Stimulated activated CD4-positive, alpha-beta T cell treated with anti-CD3 and anti-CD28 coated beads, Interleukin-1b, Interleukin-23, amount 100 ng/mL, for 48 hours (primary cell): ENCODE data around the gene C1orf216.
"Not testable (repeated sequence)": the region's sequence is repeated elsewhere in the genome, so short reads cannot be mapped to it uniquely, and the experiment has no call there.

ENCODE experiments used
- DNase-seq: peaks from one replicate; pipeline ENCODE4 v3.0.0-alpha.2; 2020

The C1orf216 gene

DNA sequence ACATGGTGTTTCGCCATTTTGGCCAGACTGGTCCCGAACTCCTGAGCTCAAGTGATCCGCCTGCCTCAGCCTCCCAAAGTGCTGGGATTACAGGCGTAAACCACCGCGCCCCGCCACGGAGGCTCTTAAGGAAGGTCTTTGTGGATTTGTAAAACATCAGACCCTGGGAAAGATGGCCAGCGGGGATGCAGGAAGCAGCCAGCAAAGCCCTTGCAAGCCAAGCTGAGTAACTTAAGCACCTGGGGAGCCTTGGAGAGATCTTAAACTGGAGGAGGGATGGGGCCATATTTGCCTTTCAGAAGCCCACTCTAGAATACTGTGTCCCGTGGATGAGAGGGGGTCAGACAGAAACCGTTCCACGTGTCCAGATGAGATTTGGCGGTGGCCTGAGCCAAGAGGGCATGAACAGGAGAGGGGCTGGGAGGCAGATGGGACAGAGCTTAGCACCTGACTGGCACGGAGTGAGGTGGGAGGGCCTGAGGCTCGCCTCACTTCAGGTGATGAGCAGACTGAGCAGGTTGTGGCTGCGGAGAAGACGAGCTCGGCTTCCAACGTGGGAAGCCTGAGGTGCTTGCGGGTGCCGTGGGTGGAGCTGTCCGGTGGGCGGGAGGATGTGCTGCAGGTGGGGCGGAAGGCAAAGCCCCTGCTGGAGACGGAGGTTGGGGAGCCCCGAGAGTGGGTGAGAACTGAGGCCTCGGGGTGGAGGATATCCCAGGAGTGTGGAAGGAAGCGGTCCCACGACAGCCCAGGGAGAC, 11.7 kb downstream of the C1orf216 start:
- no peak for DNase-seq

DNA sequence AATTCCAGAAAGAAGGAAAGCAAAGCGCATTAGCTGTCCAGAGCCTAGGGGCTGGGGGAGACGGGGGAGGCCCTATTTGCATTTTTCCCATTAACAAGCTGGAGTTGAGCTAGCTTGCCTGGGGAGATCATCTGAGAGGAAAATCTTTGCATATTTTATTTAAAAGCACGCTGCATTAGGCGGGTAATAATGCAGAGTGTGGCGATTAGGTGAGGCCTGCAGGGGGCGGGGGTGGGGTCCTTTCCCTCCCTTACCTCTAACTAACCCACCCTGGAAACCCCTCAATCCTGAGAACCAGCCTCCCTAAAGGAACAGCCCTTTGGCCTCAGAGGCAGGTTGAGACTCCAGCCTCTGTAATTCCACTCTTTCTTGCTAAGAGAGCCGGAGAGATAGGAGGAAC, 16.2 kb downstream of the C1orf216 start:
- no peak for DNase-seq

DNA sequence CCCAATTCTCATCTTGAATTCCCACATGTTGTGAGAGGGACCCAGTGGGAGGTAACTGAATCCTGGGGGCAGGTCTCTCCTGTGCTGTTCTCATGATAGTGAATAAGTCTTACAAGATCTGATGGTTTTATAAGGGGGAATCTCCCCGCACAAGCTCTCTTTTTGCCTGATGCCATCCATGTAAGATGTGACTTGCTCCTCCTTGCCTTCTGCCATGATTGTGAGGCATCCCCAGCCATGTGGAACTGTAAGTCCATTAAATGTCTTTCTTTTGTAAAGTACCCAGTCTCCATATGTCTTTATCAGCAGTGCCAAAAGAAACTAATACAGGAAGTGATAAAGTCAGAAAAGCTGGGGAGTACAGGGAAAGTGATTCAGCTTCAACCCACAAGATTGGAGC, 19.5 kb downstream of the C1orf216 start:
- DNase-seq = not testable (repeated sequence)

DNA sequence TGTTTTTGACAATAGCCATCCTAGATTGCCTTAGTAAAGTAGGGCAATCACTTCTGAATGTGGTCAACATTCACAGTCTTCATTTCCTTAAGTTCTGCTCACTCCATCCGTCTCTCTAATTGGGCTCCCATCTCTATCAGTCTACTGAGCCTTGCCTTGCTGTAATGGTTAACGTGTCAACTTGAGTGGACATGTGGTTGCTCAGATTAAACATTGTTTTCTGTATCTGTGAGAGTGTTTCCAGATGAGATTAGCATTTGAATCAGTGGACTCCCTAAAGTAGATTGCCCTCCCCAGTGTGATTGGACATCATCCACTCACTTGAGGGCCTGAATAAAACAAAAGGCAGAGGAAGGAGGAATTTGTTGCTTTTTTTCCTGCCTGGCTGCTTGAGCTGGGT, 26.4 kb downstream of the C1orf216 start:
- DNase-seq = no peak

DNA sequence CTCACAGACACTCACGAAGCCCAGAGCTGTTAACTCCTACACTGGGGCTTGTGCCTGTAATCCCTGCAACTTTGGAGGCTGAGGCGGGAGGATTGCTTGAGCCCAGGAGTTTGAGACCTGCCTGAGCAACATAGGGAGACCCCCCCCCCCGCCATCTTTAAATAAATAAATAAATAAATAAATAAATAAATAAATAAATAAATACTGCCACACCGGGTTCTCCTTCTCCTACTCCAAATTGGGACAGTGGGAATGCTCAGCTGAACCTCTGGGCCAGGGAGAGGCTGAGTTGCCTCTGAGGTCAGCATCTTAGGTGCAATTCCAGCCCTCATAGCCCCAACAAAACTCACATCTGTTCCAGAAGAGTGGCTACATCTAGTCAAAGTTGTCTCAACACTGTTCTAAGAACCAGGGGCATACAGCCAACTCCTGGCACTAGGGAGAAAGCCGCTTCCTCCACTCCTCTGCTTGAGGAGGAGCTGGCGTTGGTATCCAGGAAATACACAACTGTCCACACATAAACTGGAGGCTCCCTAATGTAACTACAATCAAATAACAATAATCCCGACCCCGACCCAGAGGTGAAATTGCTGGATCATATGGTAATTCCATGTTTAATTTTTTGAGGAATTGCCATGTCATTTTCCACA, 27.0 kb downstream of the C1orf216 start:
- DNase-seq = no peak

DNA sequence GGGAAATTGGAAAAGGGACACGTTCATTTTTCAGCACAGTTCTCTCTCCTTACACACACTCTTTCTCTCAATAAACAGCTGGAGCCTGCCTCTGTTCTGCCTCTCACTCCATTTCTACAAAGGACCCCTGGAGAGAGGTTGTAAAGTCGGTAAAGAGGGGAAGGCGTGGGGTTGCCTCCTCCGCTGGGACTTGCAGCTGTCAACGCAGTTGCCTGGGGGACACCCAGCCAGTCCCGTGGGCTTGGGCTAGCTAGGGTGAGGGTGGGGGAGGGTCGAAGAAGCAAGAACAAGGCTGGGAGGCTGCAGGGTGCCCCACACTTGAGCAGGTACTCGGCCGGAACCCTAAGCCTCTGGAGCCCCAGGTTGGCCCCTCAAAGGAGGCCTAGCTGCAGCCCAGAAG, 27.6 kb downstream of the C1orf216 start:
- DNase-seq = no peak

DNA sequence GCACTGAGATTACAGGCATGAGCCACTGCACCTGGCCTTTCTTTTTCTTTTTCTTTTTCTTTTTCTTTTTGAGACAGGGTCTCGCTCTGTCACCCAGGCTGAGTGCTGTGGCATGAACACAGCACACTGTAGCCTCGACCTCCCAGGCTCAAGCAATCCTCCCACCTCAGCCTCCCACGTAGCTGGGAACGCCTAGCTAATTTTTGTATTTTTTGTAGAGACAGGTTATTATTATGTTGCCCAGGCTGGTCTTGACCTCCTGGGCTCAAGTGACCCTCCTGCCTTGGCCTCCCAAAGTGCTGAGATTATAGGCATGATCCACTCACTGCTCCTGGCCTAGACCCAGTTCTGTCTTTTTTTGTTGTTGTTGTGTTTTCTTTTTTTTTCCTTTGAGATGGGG, 28.6 kb downstream of the C1orf216 start:
- DNase-seq = not testable (repeated sequence)

DNA sequence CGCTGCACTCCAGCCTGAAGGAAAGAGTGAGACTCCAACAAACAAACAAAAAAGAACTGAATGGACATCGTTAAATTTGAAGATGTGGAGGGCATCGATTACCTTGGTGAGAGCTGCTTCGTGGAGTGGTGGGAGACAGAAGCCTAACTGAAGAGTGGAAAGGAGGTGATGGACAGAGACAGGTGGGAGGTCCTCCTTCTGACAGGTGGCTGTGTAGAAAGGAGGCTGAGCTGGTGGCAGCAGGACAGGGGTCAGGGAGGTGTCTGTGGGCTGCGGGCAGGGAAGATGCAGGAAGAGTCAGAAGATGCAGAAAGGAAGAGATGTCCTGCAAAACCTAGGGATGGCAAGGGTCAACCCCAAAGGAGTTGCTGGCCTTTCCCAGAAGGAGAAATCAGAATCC, 30.5 kb downstream of the C1orf216 start:
- DNase-seq = no peak

DNA sequence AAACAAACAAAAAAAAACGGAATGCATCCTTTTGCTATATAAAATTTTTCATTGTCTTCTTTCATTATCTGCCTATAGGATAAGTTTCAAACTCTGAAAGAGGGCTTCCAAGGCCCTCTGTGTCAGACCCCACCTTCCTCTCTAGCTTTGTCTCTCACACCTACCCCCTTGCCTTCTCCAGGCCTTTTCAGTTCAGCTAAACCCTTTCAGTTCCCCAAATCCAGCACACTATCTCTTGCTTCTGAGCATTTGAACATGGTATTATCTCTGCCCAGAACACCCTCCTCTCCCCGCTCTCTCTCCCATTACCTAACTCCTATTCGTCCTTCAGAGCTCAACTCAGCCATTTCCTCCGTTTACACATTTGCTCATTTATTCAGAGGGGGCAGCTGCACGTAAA, 35.7 kb downstream of the C1orf216 start:
- DNase-seq = no peak

DNA sequence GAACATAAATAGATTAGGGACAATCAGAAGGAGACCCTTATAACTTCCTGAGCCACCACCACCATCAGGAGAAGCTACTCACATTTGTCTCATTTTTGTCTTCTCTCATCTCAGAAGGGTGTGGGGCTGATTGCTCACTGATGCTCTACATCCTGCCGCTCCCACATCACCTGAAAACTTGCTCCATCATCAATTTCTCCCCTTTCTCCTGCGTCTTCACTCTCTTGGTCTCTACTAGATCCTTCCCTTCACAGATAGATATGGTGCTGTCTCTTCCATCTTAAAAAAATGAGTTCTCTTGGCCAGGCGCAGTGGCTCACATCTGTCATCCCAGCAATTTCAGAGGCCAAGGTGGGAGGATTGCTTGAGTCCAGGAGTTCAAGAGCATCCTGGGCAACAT, 38.4 kb downstream of the C1orf216 start:
- no peak for DNase-seq

DNA sequence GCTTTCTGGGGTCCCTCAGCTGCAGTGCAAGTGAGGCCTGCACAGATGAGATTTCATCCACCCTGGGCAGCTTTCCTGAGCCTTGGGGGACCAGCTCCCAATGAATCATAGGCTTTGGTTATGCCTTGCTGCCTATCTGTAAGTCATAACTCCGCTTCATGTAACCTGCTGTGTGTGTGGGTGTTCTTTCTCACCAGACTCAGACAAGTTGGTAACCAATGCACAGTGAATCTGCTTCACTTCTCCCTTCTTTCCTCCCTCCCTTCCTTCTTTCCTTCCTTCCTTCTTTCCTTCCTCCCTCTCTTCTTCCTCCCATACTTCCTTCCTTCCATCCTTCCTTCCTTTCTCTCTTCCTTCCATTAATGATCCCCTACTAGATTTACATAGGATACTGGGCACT, 42.9 kb downstream of the C1orf216 start:
- DNase-seq = no peak

DNA sequence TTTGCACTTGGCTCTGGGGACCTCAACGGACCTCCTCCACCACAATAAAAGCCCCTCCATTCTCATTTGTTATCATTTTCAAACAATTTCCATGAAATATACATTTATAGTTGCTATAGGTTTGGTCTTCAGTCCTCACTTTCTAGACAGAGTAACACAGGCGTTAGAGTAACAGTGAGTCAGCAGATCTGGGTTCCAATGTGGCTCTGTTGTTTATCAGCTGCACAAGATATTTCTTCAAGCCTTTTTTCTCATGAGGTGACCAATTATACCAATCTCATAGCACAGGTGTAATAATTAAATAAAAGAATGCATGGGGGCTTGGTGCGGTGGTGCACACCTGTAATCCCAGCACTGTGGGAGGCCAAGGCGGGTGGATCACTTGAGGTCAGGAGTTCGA, 44.6 kb downstream of the C1orf216 start:
- DNase-seq = no peak

DNA sequence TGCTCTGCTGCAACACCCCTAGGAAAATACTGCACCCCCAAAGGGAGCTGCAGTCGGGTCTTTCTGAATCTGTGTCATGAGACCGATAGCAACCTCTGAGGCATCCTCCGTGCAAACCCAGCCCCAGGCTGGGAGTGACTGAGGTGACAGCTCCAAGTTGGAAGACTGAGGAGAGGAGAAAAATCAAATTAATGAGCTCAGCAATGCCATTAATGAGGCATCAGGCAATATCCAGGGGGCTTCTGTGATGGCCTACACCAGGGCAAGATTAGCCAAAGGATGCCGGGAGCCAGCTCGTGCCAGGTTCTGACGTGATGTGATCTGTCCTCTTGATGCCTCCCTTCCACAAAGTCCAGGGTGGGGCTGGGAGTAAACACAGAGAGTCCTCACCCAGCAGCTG, 46.6 kb downstream of the C1orf216 start:
- DNase-seq = no peak

DNA sequence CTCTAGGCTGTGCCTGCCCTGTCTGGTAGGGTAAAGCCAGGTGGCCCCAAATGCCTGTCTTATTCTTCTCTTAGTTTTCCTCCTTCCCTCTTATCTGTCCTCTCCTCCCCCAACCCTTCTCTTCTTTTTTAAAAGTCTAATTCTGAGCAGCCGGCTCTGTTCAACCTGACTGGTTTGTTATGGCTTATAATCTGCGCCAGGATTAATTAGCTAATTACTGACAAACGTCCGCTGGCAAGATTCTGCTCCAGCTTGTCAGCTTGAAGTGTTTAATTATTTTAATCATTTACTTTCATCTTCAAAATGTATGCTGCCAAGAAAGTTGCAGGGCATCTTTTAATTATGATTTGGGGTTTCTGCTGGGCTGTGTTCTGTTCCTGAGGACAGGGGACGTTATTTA, 50.2 kb downstream of the C1orf216 start:
- no peak for DNase-seq

DNA sequence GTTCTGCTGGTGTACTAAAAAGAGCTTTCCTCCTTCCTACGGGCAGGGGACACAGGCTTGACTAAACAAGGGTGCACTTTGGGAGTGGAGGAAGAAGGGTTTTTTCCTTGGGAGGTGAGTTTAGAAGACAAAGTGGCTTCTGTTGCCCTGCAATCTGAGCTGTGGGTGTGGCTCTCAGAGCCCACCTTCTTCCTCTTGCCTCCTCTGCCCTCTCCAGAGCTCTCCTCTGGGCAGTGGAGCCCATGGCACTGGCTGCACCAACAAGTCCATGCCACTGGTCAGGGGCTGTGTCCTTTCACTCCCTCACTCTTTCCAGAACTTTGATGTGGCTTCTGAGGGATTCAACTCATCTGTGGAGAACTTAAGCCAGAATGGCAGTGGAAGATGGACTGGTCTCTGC, 51.8 kb downstream of the C1orf216 start:
- DNase-seq = no peak

DNA sequence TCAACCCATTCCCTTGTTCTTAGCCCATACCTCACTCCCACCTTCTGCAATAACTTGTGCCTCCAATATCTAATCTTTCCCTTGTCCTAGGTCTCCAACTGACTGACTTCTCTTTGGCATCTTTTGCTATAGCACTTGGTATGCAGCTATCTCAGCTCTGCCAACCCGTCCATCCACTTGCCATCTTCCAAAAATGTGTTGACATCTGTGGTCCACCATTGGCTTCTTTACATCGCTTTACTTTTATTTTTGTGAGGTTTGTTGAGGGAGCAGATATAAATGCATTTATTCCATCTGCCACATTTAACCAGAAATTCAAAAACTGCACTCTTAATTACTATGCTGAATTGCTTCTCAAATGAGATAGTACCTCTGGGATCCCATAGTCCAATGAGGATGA, 52.5 kb downstream of the C1orf216 start:
- no peak for DNase-seq
